ENCODE measurements around the gene GOLPH3L. TPM values are rescaled to one million over a fixed set of nuclear protein-coding genes. Genes with fewer than 3 reads are reported as not detected.

GOLPH3L gene
- total and polyA plus RNA-seq, 2 of the 13 experiments (the other 11 are each of a cell fraction or from before 2014, with no cell fraction given), result 8.2 to 12.8 TPM

- TF ChIP-seq TFAP4 (IDR thresholded peaks at IDR 0.05; ENCODE audit: borderline replicate concordance, low read depth) (peak; percentile 66; the same call in 1 of the 2 replicates), ZSCAN30 (CRISPR knock-in tag; IDR thresholded peaks at IDR 0.05) (no peak), CEBPB (IDR thresholded peaks at IDR 0.05; ENCODE audit: borderline replicate concordance, low read depth, low read length) (0 out of 2 replicates have a peak, but pooled peaks have one; percentile 8), HNRNPUL1 (IDR thresholded peaks at IDR 0.05; ENCODE audit: low read depth, low read length) (no peak), ZFP37 (CRISPR knock-in tag; IDR thresholded peaks at IDR 0.05; ENCODE audit: borderline replicate concordance) (0 out of 2 replicates have a peak, but pooled peaks have one; percentile 37), ZNF121 (CRISPR knock-in tag; IDR thresholded peaks at IDR 0.05) (no peak), ZNF780A (CRISPR knock-in tag; IDR thresholded peaks at IDR 0.05) (no peak), MED1 (CRISPR knock-in tag; IDR thresholded peaks at IDR 0.05) (peak; percentile 48; the same call in 1 of the 2 replicates), ELF1 (CRISPR knock-in tag; IDR thresholded peaks at IDR 0.05) (peak; percentile 57), KMT2A (CRISPR knock-in tag; IDR thresholded peaks at IDR 0.05) (peak; percentile 53; the same call in 1 of the 2 replicates), KMT2B (CRISPR knock-in tag; IDR thresholded peaks at IDR 0.05) (peak; percentile 68; the same call in 1 of the 2 replicates), TBL1XR1 (IDR thresholded peaks at IDR 0.05; ENCODE audit: borderline replicate concordance, low read length, partially characterized antibody) (no peak), ZNF24 (IDR thresholded peaks at IDR 0.05) (no peak), SP1 (IDR thresholded peaks at IDR 0.05) (no peak), SP1 (CRISPR knock-in tag; IDR thresholded peaks at IDR 0.05) (peak; percentile 44; the same call in 1 of the 2 replicates), ZNF580 (CRISPR knock-in tag; IDR thresholded peaks at IDR 0.05; ENCODE audit: borderline replicate concordance, low read depth) (peak; percentile 70; the same call in 1 of the 2 replicates), ZNF276 (CRISPR knock-in tag; IDR thresholded peaks at IDR 0.05; ENCODE audit: low read depth) (no peak), ZNF687 (CRISPR knock-in tag; IDR thresholded peaks at IDR 0.05) (no peak), ELF4 (CRISPR knock-in tag; IDR thresholded peaks at IDR 0.05; ENCODE audit: borderline replicate concordance) (peak; percentile 42; the same call in 1 of the 2 replicates), TARDBP (CRISPR knock-in tag; IDR thresholded peaks at IDR 0.05) (0 out of 2 replicates have a peak, but pooled peaks have one; percentile 39)
These were observed at the start of gene GOLPH3L (continued) for GRCh38 chr1:150696995-150697927.
